Panc1 (cell line): Measurements from ENCODE around the gene TTLL4. TPM values are rescaled to one million over a fixed set of nuclear protein-coding genes. Genes with fewer than 3 reads are reported as not detected.

Source experiments
- ATAC-seq: fragments of 200-7000 bp; cut with Tn5 transposase; 2 replicates; pipeline ENCODE4 v1.9.1; 2020; ENCODE audit warnings: mild to moderate bottlenecking, moderate library complexity
- BruUV-seq: library from RNA; stranded (reverse); fragments of 400-500 nt; replicated peaks from 2 replicates; lab custom pipeline; 2021; lab: Mats Ljungman, UMichigan
- CTCF ChIA-PET: fragments of 300-600 bp; sonication (Branson Sonifier 250); formaldehyde crosslinking; loops from one replicate; lab custom pipeline; 2022; ENCODE audit warnings: antibody characterized with exemption; lab: Charles Lee
- POLR2A ChIA-PET: fragments of 300-600 bp; sonication (Branson Sonifier 250); formaldehyde crosslinking; loops from one replicate; lab custom pipeline; 2022; ENCODE audit warnings: antibody characterized with exemption; lab: Charles Lee
- DNase-seq: peaks from one replicate; pipeline ENCODE4 v3.0.0-alpha.2; 2010; ENCODE audit warnings: low read depth, low spot score
- H3K27ac ChIP-seq: 2 replicates; pipeline ENCODE4 v1.5.1; 2011; ENCODE audit warnings: mild to moderate bottlenecking, low read length, inconsistent platforms
- H3K27me3 ChIP-seq: fragments of 200-500 bp; sonication (Bioruptor generic); 2 replicates; pipeline ENCODE4 v1.6.0; 2014; ENCODE audit warnings: low read length, inconsistent platforms; ENCODE audit not compliant: control insufficient read depth, insufficient read depth
- H3K36me3 ChIP-seq: fragments of 200-500 bp; sonication (Bioruptor generic); 2 replicates; pipeline ENCODE4 v1.5.1; 2014; ENCODE audit warnings: inconsistent platforms, mild to moderate bottlenecking, low read length, moderate library complexity; ENCODE audit not compliant: control insufficient read depth, insufficient read depth
- H3K4me1 ChIP-seq: 2 replicates; pipeline ENCODE4 v1.5.1; 2011; ENCODE audit warnings: inconsistent platforms, mild to moderate bottlenecking, low read length, moderate library complexity; ENCODE audit not compliant: control insufficient read depth, insufficient read depth
- H3K4me3 ChIP-seq, 2 experiments: 2 replicates each; pipeline ENCODE4 v1.5.1; 2011 to 2012; ENCODE audit warnings: low read depth in 2 of 2, low read length in 2 of 2, mild to moderate bottlenecking in 2 of 2, inconsistent platforms in 1 of 2, moderate library complexity in 1 of 2
- H3K9me3 ChIP-seq: fragments of 200-500 bp; sonication (Bioruptor generic); 2 replicates; pipeline ENCODE4 v1.5.1; 2014; ENCODE audit warnings: low read depth, mild to moderate bottlenecking, inconsistent platforms, low read length, moderate library complexity; ENCODE audit not compliant: control insufficient read depth, insufficient read depth
- CTCF ChIP-seq: fragments of 450-650 bp; IDR thresholded peaks from 2 replicates; pipeline ENCODE4 v1.5.1; 2017; ENCODE audit warnings: mild to moderate bottlenecking
- POLR2AphosphoS5 ChIP-seq: IDR thresholded peaks from 2 replicates; pipeline ENCODE4 v1.6.1; 2012; ENCODE audit warnings: mild to moderate bottlenecking, low read depth, low read length, moderate library complexity
- REST ChIP-seq, 2 experiments: IDR thresholded peaks; 2 replicates each; pipeline ENCODE4 v1.6.1; 2011 to 2012; ENCODE audit warnings: low read depth in 2 of 2, control low read depth in 1 of 2, low read length in 1 of 2, mild to moderate bottlenecking in 1 of 2, moderate library complexity in 1 of 2; ENCODE audit not compliant: insufficient read depth in 1 of 2
- SIN3A ChIP-seq: IDR thresholded peaks from 2 replicates; pipeline ENCODE4 v1.6.1; 2012; ENCODE audit warnings: low read depth, mild to moderate bottlenecking, low read length, moderate library complexity, borderline replicate concordance; ENCODE audit not compliant: insufficient read depth
- TCF7L2 ChIP-seq: IDR thresholded peaks from 2 replicates; pipeline ENCODE4 v1.6.1; 2011; ENCODE audit warnings: mild to moderate bottlenecking, low read depth, low read length, inconsistent platforms
- in situ Hi-C: cut with HindIII; loops from 2 replicates; pipeline ENCODE4 v1.10.0; 2016; ENCODE audit warnings: low sequenced_read_pairs, low pct_unique_long_range_greater_than_20kb
- intact Hi-C: fragments of 100-400 bp; cut with micrococcal nuclease; formaldehyde crosslinking; loops from one replicate; pipeline ENCODE4 v1.10.0; 2022; ENCODE audit not compliant: unreplicated experiment
- total RNA-seq: library from RNA; stranded (reverse); gene quantifications from one replicate; pipeline ENCODE4 v1.2.1, GENCODE V29; 2021; ENCODE audit not compliant: unreplicated experiment

TTLL4 gene
- total RNA-seq, 1 experiment from 2014 or later = 45.6 TPM

GRCh38 chr2:218746960-218747359 is 36.3 kb downstream of the TTLL4 start:
- intact Hi-C loops (no loop called here), in situ Hi-C loops (no loop called here)
- TSS peak; percentile 10 for BruUV-seq
- Histone ChIP-seq H3K27me3 (no peaks in the 10 kb centered on the region), H3K27ac (no peak overlapping the region), H3K4me3 (no peak overlapping the region), H3K9me3 (no peaks in the 10 kb centered on the region), H3K4me1 (no peaks in the 10 kb centered on the region), H3K36me3 (peaks cover 6% of the 10 kb centered on the region)
- POLR2A ChIA-PET = no interaction called here
- CTCF ChIA-PET = no interaction called here
- ATAC-seq (no peak), DNase-seq (no peak)
- TF ChIP-seq POLR2AphosphoS5 (no peak), TCF7L2 (no peak), REST (IDR thresholded peaks at IDR 0.05; ENCODE audit: insufficient read depth in 1 of 2, low read depth in 2 of 2, low read length in 1 of 2) (no peak), CTCF (no peak), SIN3A (no peak)

GRCh38 chr2:218748741-218749441 is 38.3 kb downstream of the TTLL4 start:
- TSS peak; percentile 30 for BruUV-seq
- ChIA-PET CTCF (no interaction called here), POLR2A (no interaction called here)
- H3K4me1 ChIP-seq = no peaks in the 10 kb centered on the region
- TF ChIP-seq POLR2AphosphoS5 (no peak), CTCF (no peak), REST (IDR thresholded peaks at IDR 0.05; ENCODE audit: insufficient read depth in 1 of 2, low read depth in 2 of 2, low read length in 1 of 2) (no peak), SIN3A (no peak), TCF7L2 (no peak)
- H3K9me3 ChIP-seq = no peaks in the 10 kb centered on the region
- H3K4me3 ChIP-seq = no peak overlapping the region
- H3K27me3 ChIP-seq = no peaks in the 10 kb centered on the region
- no peak overlapping the region for H3K27ac ChIP-seq
- peaks cover 6% of the 10 kb centered on the region for H3K36me3 ChIP-seq
- ATAC-seq (no peak), DNase-seq (no peak)
- intact Hi-C loops = no loop called here
- in situ Hi-C loops = no loop called here
